ENCODE data around the gene POLA1.

Gene POLA1

GRCh38 chrX:24987731-24988130, 294.0 kb downstream of the POLA1 start:
- no peak for DNase-seq

DNA sequence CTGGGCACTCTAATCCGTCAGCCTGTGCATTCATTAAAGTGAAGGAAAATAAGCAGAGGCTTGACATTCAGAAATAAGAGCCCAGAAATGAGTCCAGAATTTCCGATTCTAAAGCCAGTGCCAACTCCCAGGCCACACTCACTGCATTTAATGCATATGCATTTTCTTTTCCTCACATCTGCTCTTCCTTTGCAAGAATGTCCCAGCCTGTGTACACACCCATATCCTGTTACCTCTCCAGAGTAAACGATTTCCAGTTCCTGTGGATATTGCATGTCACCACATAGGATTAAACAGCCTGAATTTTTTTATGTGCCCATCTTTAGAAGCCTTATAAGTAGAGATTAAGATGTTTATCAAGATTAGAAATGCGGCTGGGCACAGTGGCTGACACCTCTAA, 294.6 kb downstream of the POLA1 start:
- no peak for DNase-seq

DNA sequence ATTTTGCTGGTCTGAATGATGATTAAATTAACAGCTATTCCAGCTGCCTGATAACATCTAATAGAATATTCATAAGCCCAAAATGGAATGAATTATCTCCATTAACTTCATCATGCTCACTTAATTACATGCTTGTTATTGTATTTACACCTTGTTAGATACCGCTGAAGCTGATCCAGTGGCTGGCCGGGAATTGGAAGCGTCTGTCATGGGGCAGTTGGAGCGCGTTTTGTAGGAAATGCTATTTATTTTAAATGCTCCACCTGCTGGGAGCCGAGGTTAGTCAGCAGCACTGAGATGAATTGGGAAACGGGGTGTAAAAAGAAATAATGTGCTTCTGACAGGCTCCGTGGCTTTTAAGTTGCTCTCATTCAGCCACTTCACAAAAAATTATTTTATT, 296.8 kb downstream of the POLA1 start:
- no peak for DNase-seq

- no peak for DNase-seq
Observed at GRCh38 chrX:24993879-24994278, 300.2 kb downstream of the POLA1 start.

GRCh38 chrX:24996096-24996709, 302.5 kb downstream of the POLA1 start:
- DNase-seq: no peak

GRCh38 chrX:24999511-24999910, 305.8 kb downstream of the POLA1 start:
- no peak for DNase-seq

GRCh38 chrX:25001808-25002660, 308.3 kb downstream of the POLA1 start:
- DNase-seq: no peak

- no peak for DNase-seq
Observed at GRCh38 chrX:25002661-25003020, 308.9 kb downstream of the POLA1 start.

GRCh38 chrX:25003066-25003849, 309.5 kb downstream of the POLA1 start:
- DNase-seq: no peak

DNA sequence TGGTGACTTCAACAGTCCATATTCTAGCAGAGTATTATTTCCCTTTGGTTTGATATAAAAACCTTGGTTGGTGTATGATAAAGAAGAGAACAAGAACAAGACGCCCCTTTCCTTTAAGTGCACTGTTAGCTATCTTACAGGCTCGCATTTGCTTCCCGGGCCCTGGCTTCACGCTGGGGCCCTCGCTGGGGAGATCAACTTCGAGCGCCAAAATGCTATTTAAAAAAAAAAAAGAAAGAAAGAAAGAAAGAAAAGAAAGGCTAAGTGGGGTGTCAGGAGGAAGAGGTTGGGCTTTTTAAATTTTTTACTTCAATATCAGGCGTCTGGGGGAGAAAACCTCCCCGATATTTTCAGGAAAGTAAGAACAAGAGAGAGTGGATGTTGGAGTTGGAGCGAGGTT, 310.3 kb downstream of the POLA1 start:
- no peak for DNase-seq

DNA sequence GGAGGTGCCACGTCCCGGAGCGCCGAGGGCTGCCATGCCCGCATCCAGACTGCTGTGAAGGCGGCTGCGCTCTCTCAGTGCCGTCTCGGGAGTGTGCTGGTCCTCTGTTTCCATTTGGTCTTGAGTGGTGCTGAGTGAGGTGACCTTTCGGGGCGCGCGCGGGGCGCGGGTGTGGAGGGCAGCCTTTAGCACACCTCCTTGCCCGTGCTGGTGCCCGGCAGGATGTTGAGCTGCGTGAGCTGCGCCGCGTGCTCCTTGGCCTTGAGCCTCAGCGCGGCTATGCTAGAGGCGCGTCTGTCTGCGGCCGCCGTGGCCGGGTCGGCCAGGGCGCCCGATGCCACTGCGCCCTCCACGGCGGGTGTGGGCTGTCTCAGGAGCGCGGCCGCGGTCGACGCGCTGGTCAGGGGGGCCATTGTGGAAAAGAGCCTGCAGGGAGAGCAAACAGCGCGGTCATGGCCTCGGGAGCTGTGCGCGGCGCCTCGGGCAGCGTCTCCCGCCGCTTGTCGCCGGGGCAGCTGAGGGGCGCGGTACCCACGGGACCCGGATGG, 310.8 kb downstream of the POLA1 start:
- DNase-seq: no peak

GRCh38 chrX:25005034-25005381, 311.3 kb downstream of the POLA1 start:
- no peak for DNase-seq

- no peak for DNase-seq
Observed at GRCh38 chrX:25005382-25006185, 311.9 kb downstream of the POLA1 start.

DNA sequence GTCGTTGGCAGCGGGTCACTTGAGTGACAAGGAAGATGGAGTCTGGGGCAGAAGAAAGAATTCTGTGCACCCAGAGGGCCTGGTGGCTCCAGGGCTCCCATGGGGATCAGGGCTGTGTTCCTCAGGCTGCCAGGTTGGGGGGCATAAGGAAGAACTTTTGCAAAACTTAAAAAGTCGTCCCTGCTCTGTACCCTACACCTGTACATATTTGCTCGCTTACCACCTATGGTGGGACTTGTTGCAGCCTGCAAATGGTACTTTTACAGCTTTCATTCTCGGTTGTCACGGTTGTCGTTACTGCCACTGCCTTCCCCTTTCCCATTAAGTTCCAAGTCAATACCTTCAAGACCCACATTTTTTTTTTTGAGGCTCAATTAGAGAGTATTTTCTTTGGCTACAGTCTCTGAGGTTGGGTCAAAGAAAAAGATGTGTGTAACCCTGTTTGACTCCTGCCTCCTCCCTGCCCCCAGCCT, 312.9 kb downstream of the POLA1 start:
- no peak for DNase-seq

DNA sequence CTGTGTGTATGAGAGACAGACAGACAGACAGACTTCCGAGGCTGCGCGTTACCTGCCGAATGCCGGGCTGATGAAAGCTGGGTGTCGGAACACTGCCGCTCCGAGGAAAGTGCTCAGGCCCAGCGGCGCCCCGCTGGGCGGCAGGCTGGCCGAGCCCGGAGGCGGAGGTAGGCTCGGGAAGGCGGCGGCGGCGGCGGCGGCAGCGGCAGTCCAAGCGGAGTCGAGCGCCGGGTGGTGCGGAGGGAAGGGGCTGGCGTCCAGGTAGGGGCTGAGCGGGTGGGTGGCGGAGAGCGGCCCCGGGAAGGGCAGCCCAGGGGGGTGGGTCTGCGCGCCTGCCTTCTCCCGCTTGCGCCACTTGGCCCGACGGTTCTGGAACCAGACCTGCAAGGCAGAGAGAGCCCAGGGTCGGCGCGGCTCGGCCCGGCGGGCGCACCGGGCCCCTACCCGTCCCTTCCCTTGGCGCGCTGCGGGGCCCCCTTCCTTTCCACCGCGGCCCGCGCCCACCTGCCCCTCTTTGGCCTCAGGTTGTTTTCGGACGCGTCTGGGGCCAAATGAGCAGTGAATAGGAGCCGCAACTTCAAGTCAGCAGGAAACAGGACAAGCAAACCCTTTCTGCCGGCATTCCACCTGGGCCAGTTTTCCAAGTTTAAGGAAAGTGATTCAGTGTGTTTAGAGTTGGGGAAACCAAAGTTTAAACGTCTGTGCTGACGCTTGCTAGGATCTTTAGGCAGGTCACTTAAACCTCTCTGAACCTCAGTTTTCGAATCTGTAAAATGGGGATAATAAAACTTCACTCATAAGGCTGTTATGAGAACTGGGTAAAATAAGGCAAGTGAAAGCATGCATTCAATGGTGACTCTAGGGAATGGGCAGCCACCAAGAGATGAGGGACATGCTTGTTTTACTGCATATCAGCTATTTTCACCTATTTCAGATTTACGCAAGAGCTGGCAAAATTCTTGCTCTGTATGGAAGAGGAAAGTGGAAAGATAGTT, 313.6 kb downstream of the POLA1 start:
- DNase-seq: no peak

DNA sequence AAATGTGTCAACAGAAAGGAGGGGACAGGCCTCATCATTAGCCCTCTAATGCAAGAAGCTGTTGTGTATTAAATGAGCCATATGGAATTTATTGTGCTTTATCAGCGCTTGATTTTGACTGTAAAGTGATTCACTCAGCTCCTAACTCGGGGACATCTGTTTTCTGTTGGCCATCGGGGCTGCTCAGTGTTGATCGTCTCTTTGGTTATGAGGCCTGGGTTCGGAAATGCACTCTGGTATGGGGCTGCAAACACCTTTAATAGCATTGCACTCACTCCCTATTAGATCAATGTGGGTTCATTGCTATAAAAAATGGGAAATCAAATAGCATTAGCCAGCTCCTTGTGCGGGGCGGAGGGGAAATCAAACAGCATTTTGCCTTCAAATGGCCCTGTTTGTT, 315.7 kb downstream of the POLA1 start:
- no peak for DNase-seq

DNA sequence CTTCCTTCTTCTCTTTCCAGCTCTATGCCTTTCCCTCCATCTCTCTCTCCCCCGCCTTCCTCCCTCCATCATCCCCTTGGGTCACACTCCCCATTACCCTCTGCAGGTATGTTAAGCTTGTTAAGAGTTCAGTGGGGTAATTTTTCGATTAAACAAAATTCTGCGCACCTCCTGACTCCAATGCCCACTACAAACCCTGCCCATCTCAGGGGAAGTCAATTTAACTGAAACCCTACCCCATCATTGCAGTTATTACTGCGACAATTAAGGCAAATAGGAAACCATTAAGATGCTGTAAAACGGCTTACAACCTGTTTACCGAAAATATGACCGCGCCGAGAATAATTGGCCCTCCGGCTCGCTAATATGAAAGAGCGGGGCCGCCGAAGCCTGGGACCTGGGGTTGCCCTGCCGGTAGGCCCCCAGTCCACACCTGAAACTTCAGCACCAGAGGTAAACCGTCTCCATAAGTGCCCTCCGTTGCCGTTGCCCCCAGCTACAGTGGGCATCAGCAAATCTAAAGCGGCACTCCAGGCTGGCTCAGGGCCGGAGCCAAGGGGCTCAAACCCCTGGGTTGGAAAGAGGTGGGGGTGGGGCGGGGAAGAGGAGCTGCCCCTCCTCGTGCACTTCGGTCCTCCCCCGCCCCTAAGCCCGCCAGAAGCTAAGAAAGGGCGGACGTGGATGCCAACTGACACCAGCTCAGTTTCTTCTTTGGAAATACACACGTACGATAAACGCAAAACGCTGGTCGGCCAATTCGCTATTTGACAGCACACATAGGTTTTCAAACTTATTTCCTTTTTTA, 317.3 kb downstream of the POLA1 start:
- no peak for DNase-seq

DNA sequence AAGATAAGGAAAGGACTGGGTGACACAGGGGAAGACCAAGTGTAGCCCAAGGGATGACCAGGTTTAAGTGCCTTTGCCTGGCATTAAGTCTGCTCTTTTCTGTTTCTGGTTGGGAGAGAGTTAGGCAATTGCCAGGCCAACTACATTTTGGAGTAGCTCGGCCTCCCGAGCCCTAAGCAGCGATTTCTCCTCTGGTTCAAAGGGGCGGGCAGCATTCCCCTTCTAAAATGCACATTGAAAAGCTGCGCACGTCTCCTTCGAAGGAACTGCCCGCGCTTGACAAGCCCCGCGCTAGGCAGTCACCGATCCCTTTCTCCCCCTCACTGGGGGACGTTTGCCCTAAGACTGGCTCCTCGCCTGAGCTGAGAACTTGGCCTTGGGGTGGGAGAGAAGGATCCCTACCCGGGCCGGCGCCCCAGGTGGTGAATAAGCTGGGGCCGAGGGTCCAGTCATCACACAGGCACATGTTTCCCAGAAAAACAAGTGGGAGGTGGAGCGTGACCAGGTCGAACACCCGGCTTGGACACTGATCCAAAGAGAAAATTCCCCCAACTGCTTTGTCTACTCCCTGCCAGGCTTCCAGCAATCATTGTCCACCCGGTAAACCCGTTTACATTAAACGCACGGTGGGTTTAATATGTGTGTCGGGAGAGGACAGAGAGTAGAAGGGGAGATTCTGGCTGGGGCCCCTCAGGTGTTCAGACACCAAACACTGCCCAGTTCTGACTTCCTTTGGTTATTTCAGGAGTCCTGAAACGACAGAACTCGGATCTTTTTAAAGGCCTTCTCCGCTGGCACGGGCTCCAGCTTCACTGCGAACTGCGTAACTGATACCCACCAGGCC, 318.1 kb downstream of the POLA1 start:
- no peak for DNase-seq

- DNase-seq: no peak
Observed at GRCh38 chrX:25012433-25012735, 318.7 kb downstream of the POLA1 start.

Measured in stimulated activated CD4-positive, alpha-beta T cell treated with anti-CD3 and anti-CD28 coated beads, Interleukin-2, amount 100 ng/mL, for 48 hours (primary cell).